ENCODE results near the gene CFAP43.

CFAP43 gene

DNA sequence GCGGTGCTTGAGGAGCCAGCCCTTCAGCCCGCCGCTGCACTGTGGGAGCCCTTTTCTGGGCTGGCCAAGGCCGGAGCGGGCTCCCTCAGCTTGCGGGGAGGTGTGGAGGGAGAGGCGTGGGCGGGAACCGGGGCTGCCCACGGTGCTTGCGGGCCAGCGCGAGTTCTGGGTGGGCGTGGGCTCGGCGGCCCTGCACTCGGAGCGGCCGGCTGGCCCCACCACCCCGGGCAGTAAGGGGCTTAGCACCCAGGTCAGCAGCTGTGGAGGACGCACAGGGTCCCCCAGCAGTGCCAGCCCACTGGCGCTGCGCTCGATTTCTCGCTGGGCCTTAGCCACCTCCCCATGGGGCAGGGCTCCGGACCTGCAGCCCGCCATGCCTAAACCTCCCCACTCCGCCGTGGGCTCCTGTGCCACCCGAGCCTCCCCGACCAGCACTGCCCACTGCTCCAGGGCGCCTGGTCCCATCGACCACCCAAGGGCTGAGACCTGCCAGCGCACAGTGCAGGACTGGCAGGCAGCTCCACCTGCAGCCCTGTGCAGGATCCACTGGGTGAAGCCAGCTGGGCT, 13.0 kb upstream of the CFAP43 start:
- no peak for TF ChIP-seq TAF1 (IDR thresholded peaks at IDR 0.05; ENCODE audit: borderline replicate concordance, insufficient read depth, low read length)
- no peak for TF ChIP-seq SIN3A (IDR thresholded peaks at IDR 0.05; ENCODE audit: borderline replicate concordance, insufficient read depth, low read length)
- TF ChIP-seq, protein P1, sequence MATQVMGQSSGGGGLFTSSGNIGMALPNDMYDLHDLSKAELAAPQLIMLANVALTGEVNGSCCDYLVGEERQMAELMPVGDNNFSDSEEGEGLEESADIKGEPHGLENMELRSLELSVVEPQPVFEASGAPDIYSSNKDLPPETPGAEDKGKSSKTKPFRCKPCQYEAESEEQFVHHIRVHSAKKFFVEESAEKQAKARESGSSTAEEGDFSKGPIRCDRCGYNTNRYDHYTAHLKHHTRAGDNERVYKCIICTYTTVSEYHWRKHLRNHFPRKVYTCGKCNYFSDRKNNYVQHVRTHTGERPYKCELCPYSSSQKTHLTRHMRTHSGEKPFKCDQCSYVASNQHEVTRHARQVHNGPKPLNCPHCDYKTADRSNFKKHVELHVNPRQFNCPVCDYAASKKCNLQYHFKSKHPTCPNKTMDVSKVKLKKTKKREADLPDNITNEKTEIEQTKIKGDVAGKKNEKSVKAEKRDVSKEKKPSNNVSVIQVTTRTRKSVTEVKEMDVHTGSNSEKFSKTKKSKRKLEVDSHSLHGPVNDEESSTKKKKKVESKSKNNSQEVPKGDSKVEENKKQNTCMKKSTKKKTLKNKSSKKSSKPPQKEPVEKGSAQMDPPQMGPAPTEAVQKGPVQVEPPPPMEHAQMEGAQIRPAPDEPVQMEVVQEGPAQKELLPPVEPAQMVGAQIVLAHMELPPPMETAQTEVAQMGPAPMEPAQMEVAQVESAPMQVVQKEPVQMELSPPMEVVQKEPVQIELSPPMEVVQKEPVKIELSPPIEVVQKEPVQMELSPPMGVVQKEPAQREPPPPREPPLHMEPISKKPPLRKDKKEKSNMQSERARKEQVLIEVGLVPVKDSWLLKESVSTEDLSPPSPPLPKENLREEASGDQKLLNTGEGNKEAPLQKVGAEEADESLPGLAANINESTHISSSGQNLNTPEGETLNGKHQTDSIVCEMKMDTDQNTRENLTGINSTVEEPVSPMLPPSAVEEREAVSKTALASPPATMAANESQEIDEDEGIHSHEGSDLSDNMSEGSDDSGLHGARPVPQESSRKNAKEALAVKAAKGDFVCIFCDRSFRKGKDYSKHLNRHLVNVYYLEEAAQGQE (IDR thresholded peaks at IDR 0.05; ENCODE audit: insufficient read depth in 1 of 2, low read depth in 2 of 2, low read length in 2 of 2), result no peak
- no peak for TF ChIP-seq POLR2AphosphoS5 (IDR thresholded peaks at IDR 0.05; ENCODE audit: low read depth, low read length)
- TF ChIP-seq FOXP2 (optimal IDR thresholded peaks at IDR 0.05; ENCODE audit: borderline replicate concordance, extremely low read depth, extremely low read length, insufficient read depth), result no peak

DNA sequence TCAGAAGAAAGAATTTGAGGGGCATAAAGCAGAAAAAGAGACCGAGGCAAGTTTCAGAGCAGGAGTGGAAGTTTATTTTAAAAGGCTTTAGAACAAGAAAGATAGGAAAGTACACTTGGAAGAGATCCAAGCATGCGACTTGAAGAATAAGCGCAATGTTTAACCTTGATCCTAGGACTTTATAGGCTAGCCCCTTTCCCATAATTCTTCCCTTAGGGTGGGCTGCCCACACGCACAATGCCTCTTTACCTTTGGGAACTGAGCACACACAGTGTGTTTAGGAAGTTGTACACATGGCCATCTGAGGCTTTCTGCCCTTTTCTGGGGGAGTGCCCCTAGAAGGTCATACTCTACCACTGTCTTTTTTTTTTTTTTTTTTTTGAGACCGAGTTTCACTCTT, 11.3 kb upstream of the CFAP43 start:
- TF ChIP-seq POLR2AphosphoS5 (IDR thresholded peaks at IDR 0.05; ENCODE audit: low read depth, low read length) (no peak), FOXP2 (optimal IDR thresholded peaks at IDR 0.05; ENCODE audit: borderline replicate concordance, extremely low read depth, extremely low read length, insufficient read depth) (no peak), TAF1 (IDR thresholded peaks at IDR 0.05; ENCODE audit: borderline replicate concordance, insufficient read depth, low read length) (no peak), SIN3A (IDR thresholded peaks at IDR 0.05; ENCODE audit: borderline replicate concordance, insufficient read depth, low read length) (no peak)
- TF ChIP-seq, protein P1 (IDR thresholded peaks at IDR 0.05; ENCODE audit: insufficient read depth in 1 of 2, low read depth in 2 of 2, low read length in 2 of 2), result no peak

DNA sequence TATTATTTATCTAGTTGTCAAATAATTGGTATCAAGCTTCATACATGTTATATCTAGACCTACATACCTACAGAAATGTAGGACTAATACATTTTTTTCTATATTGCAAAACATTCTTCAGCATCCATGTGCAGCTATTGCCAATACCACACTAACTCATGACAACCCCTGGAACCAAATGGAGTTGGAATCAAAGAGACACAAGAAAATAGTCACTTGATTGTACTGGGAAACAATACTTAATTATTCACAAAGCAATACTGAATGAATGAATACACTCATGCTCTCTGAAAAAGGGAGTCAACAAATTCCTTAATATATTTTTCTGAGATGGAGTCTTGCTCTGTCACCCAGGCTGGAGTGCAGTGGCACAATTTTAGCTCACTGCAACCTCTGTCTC, 10.4 kb upstream of the CFAP43 start:
- TF ChIP-seq SIN3A (IDR thresholded peaks at IDR 0.05; ENCODE audit: borderline replicate concordance, insufficient read depth, low read length) (no peak), POLR2AphosphoS5 (IDR thresholded peaks at IDR 0.05; ENCODE audit: low read depth, low read length) (no peak), TAF1 (IDR thresholded peaks at IDR 0.05; ENCODE audit: borderline replicate concordance, insufficient read depth, low read length) (no peak), FOXP2 (optimal IDR thresholded peaks at IDR 0.05; ENCODE audit: borderline replicate concordance, extremely low read depth, extremely low read length, insufficient read depth) (no peak)
- TF ChIP-seq, protein P1 (IDR thresholded peaks at IDR 0.05; ENCODE audit: insufficient read depth in 1 of 2, low read depth in 2 of 2, low read length in 2 of 2), result no peak

DNA sequence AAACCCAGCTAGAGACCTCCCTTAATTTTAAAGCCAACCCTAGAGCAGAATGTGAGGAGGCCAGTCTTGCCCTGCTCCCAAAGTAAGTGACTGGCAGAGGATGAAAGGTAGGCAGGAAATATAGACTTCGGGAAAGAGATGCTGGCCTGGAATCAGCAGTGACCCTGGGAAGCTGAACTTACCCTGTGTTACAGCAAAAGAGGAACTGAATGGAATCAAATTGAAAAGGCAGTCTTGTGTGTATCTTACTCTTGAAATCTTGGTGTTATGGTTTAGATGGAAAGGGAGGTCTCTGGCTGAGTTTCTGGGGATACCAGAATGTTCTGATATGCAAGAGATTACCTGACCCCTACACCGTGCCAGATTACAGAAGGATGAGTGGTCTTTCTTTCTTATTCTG, 7.9 kb upstream of the CFAP43 start:
- TF ChIP-seq POLR2AphosphoS5 (IDR thresholded peaks at IDR 0.05; ENCODE audit: low read depth, low read length) (no peak), SIN3A (IDR thresholded peaks at IDR 0.05; ENCODE audit: borderline replicate concordance, insufficient read depth, low read length) (no peak), TAF1 (IDR thresholded peaks at IDR 0.05; ENCODE audit: borderline replicate concordance, insufficient read depth, low read length) (no peak), FOXP2 (optimal IDR thresholded peaks at IDR 0.05; ENCODE audit: borderline replicate concordance, extremely low read depth, extremely low read length, insufficient read depth) (no peak)
- TF ChIP-seq, protein P1 (IDR thresholded peaks at IDR 0.05; ENCODE audit: insufficient read depth in 1 of 2, low read depth in 2 of 2, low read length in 2 of 2), result no peak

Measured in PFSK-1 (cell line).